ENCODE measurements around the gene DELE1. TPM values are rescaled to one million over a fixed set of nuclear protein-coding genes. Genes with fewer than 3 reads are reported as not detected.

The DELE1 gene
- total RNA-seq, 4 donors from 2014 or later, result 76.0 to 144 (median 96.0) TPM

DNA sequence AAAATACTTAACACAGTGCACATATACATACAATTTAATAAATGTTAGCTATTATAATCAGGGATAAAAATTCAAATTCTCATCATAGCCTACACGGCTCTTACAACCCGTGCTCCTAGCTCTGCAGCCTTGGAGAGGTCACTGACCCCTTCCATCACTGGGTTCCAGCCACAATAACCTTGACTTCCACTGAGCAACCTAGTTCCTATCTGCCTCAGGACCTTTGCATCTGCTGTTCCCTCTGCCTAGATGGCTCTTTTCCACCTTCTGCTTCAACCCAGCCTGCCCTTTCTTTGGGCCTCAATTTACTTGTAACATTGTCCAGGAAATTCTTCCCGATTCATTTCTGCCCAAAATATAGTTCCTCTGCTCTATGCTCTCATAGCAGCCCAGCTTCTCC, 8.9 kb upstream of the DELE1 start:
- no peaks in the 10 kb centered on the region for H3K36me3 ChIP-seq
- H3K9me3 ChIP-seq, result no peaks in the 10 kb centered on the region
- DNase-seq, result no peak
- H3K4me3 ChIP-seq, result no peak overlapping the region
- no peak for TF ChIP-seq CTCF (IDR thresholded peaks at IDR 0.05)
- TF ChIP-seq POLR2A (IDR thresholded peaks at IDR 0.05), result no peak
- peaks cover 0 to 13% (median 0%) of the 10 kb centered on the region in 4 donors for H3K4me1 ChIP-seq
- no peak overlapping the region for H3K27ac ChIP-seq
- no peaks in the 10 kb centered on the region for H3K27me3 ChIP-seq

DNA sequence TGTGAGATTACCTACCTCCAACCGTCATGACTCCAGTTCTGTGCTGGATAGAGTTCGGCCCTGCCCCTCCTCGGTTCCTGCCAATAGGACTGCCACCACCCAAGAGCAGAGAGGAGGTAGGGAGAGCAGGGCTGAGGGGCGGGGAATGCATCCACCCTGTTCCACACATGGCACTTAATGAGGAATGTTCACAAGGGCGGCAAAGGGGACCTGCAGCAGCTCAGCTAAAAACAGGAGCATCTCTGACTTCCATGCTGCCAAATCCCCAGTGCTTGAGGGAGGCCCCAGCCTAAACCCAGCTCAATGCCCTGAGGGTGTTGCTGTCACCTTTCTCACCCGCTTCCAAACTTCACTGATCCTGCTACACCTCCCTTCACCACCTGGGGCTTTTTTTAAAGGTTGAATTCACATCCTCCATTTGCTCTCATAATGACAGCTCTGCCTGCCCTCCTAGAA, 7.8 kb upstream of the DELE1 start:
- no peak overlapping the region for H3K27ac ChIP-seq
- H3K27me3 ChIP-seq, result no peaks in the 10 kb centered on the region
- no peak overlapping the region for H3K4me3 ChIP-seq
- peaks cover 0 to 13% (median 0%) of the 10 kb centered on the region in 4 donors for H3K4me1 ChIP-seq
- no peak for TF ChIP-seq POLR2A (IDR thresholded peaks at IDR 0.05)
- TF ChIP-seq CTCF (IDR thresholded peaks at IDR 0.05), result no peak
- H3K36me3 ChIP-seq, result no peaks in the 10 kb centered on the region
- DNase-seq, result peak in 1 of 3 donors; percentile 25
- no peaks in the 10 kb centered on the region for H3K9me3 ChIP-seq

DNA sequence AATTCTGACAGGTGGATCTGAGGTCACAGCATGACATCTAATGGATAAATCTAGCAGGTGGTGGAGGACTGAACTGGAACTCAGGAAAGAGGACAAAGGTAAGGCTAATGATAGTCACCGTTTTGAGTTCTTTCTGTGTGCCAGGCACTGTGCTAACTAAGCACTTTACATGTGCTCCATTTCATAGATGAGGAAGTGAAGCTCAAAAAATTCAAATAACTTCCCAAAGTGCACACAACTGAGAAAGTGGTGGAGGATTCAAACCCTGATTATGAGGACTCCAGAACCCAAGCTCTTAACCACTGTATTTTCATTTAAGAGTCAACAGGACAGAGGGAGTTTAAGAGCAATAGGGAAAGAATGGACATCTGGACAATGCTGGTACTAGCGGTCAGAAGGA, 7.1 kb upstream of the DELE1 start:
- Histone ChIP-seq H3K4me3 (no peak overlapping the region), H3K27me3 (no peaks in the 10 kb centered on the region), H3K27ac (no peak overlapping the region), H3K4me1 (peaks cover 0 to 13% (median 0%) of the 10 kb centered on the region in 4 donors), H3K9me3 (no peaks in the 10 kb centered on the region), H3K36me3 (no peaks in the 10 kb centered on the region)
- peak in 1 of 3 donors; percentile 9 for DNase-seq
- TF ChIP-seq CTCF (IDR thresholded peaks at IDR 0.05) (no peak), POLR2A (IDR thresholded peaks at IDR 0.05) (no peak)

- no peak for DNase-seq
- Histone ChIP-seq H3K27ac (no peak overlapping the region), H3K4me3 (no peak overlapping the region), H3K4me1 (peaks cover 0 to 16% (median 0%) of the 10 kb centered on the region in 4 donors), H3K9me3 (no peaks in the 10 kb centered on the region), H3K27me3 (no peaks in the 10 kb centered on the region), H3K36me3 (no peaks in the 10 kb centered on the region)
- TF ChIP-seq POLR2A (IDR thresholded peaks at IDR 0.05), result no peak
- TF ChIP-seq CTCF (IDR thresholded peaks at IDR 0.05), result no peak
Measured at GRCh38 chr5:141917760-141918159, 5.9 kb upstream of the DELE1 start.

DNA sequence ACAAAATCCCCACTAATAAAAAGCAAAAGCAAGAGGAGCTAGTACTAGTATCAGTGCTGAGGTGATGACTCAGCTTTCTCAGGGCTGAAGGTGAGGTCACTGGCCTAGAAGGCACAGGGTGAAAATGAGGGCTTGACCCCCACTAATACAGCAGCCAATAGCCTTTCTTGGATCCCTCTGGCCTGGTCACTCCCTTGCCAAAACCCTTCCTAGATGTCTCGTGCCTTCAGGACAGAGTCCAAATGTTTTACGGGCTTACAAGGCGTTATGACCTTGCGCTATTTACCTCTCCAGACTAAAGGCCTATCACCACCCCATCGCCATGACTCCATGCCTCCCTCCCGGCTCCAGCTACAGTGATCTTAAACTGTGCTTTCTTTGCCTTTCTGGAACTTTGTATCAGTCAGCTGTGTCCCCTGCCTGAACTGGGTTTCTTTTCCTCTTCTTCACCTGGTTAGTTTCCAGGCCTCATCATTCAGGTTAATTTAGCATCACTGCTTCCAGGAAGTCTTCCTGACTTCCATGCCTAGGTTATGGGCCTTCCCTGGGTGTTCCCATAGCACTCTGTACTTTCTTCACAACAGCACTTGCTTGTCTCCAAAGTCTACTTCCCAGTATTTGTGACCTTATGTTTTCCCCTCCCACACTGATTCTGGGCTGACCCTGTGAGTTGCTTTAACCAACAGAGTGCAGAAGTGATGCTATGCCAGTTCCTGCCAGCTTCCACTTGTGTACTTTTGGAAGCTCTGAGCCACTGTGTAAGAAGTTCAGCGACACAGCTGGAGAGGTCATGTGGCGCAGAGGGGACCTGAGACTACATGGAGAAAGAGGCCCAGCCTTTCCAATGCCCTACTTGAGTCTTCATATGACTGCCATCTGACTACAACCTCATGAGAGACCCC, 4.2 kb upstream of the DELE1 start:
- peaks cover 0 to 11% (median 5%) of the 10 kb centered on the region in 4 donors for H3K4me1 ChIP-seq
- DNase-seq, result peak in 1 of 3 donors; percentile 62

More for the DNA sequence above, 4.2 kb upstream of the DELE1 start:
- no peaks in the 10 kb centered on the region for H3K36me3 ChIP-seq
- no peaks in the 10 kb centered on the region for H3K9me3 ChIP-seq
- TF ChIP-seq CTCF (IDR thresholded peaks at IDR 0.05), result no peak
- TF ChIP-seq POLR2A (IDR thresholded peaks at IDR 0.05), result no peak
- H3K27ac ChIP-seq, result peak overlapping the region in 1 of 4 donors; percentile 14
- H3K4me3 ChIP-seq, result no peak overlapping the region
- H3K27me3 ChIP-seq, result no peaks in the 10 kb centered on the region
